KBM-7 (cell line): ENCODE measurements around the gene CACNA1G.

Experiments used
- DNase-seq: peaks from one replicate; pipeline ENCODE4 v3.0.0-alpha.2; 2015
- in situ Hi-C: fragments of 300-500 bp; cut with MboI; formaldehyde crosslinking; loops from 2 replicates; pipeline ENCODE4 v1.14.3; 2020; ENCODE audit warnings: low sequenced_read_pairs, low pct_unique_long_range_greater_than_20kb, mixed read lengths

CACNA1G gene

GRCh38 chr17:50676065-50676975 is 115.8 kb downstream of the CACNA1G start:
- in situ Hi-C loops, result no loop called here
- no peak for DNase-seq
